HG03175 (cell line): ENCODE results near the gene ZBP1.

Source experiments
- ATAC-seq: cut with Tn5 transposase; IDR thresholded peaks from one replicate; pipeline ENCODE4 v1.9.1; 2021; ENCODE audit warnings: mild to moderate bottlenecking, moderate library complexity; ENCODE audit not compliant: unreplicated experiment

Gene ZBP1, protein sequence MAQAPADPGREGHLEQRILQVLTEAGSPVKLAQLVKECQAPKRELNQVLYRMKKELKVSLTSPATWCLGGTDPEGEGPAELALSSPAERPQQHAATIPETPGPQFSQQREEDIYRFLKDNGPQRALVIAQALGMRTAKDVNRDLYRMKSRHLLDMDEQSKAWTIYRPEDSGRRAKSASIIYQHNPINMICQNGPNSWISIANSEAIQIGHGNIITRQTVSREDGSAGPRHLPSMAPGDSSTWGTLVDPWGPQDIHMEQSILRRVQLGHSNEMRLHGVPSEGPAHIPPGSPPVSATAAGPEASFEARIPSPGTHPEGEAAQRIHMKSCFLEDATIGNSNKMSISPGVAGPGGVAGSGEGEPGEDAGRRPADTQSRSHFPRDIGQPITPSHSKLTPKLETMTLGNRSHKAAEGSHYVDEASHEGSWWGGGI

DNA sequence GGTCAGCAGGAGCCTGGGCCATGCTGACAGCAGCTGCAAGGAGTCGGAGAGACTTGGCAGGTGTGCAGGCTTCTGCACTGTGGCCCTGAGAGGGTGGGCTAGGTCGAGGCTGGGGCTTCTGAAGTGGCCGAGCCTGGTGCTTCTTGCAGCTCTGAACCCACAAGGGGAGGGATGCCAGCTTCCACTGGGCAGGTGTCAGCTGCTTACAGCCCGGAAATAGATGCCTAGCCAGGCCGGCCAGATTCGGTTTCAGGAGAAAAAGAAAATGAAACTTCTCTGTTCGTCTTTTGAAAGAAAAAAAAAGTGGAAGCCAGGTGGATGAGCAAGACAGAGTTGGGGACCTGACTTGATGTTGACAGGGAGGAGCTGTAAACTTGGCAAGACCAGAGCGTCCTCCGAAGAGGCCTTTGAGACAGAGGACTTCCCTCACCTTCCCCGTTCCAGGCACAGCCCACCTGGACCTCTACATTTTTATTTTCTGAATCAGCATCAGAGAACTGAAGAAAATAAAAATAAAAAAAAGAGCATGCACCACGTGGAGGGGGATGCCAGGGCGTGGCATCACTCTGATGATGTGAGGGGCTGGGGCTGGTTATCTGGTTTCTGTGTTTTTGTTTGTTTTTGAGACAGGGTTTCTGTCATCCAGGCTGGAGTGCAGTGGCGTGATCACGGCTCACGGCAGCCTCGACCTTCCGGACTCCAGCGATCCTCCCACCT is at the start of gene ZBP1:
TSS of gene ZBP1 (minus strand) at position 153 of the 717 bp plus-strand sequence. CDS start at position 22, 131 bp downstream.
- peak; percentile 48 for ATAC-seq

DNA sequence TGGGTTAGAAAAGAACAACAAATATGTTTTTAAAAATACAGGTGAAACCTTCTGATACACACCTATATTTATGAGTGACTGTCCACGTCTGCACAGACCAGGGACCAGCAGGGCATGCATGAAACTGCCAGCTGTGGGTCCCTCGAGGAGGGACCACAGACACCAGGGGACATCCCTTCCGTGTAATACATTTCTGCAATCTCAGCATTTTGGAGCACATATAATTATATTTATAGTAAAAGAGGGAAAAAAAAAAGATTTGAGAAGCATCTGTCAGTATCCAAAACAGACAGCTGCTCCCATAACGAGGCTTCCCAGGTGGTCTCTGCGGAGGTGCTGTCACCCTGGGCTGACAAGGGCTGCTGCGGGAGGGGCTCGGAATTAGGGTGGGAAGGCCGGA is 49.4 kb upstream of the ZBP1 start:
- ATAC-seq = no peak

DNA sequence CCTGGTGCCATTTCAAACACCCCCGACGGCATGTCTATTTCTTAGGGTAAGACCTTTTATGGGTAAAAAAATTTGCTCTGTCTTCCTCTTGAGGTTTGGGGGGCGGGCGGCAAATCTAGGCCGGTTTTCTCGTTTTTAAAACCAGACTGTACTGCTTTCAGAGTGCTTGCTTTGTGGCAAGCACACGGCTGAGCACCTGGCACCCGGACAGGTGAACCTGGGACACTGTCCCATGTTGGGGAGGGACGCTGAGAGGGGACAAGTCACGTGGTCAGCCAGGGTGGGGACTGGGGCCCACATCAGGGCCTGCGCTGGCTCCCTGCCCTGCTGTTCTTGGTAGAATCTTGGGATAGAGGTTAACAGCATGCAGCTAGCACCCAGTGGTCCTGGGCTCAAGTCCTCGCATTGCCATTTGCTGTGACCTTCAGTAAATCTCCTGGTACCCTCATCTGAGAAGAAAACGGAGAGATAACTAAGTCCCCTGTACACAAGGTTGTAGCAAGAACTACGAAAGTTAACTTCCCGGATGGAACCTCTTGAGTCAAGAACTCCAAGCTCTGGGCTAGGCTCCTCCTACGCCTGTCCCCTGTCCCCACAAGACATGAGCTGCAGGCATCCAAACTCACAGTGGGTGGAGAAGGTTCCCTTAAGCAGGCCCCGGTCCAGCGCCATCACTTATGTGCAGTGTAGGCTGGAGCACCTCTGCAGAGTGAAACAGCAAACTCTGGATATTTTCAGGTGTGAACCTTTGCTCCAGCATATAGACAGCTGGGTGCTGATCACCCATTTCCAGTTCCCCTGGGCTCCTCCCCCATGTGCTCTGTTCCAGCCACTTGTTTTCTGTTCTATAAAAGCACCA is 47.9 kb upstream of the ZBP1 start:
- ATAC-seq = no peak

DNA sequence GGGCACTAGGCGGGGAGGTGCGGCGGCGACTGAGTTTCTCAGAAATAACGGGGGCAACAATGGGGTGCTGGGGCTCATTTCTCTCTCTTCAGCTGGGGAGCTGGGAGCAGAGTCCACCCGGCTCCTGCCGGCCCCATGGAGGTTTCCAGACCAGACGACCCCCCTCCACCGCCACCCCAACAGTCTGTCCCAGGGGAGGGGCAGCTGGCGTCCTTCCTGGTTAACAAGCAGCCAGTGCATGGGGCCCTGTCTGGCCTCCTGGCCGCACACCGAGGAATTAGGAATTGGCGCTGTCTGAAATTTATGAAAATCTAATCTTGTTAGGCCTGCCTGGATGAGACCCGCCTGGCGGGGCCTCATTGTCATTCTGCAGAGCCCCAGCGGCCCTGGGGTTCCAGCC is 47.2 kb upstream of the ZBP1 start:
- no peak for ATAC-seq

DNA sequence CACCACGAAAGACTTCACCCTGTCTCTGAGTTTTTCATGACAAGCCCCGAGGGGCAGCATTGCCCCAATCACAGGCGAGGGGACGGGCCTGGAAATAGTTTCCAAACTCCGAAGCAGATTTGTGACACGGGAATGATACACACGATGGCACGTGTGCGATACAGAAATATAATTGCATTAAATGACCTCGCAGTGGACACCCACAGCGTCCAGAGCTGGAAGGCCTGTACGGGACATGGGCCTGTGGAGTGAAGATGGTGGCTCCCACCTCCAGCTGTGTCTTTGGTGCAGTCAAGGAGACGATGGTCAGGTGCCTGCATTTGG is 46.6 kb upstream of the ZBP1 start:
- no peak for ATAC-seq

DNA sequence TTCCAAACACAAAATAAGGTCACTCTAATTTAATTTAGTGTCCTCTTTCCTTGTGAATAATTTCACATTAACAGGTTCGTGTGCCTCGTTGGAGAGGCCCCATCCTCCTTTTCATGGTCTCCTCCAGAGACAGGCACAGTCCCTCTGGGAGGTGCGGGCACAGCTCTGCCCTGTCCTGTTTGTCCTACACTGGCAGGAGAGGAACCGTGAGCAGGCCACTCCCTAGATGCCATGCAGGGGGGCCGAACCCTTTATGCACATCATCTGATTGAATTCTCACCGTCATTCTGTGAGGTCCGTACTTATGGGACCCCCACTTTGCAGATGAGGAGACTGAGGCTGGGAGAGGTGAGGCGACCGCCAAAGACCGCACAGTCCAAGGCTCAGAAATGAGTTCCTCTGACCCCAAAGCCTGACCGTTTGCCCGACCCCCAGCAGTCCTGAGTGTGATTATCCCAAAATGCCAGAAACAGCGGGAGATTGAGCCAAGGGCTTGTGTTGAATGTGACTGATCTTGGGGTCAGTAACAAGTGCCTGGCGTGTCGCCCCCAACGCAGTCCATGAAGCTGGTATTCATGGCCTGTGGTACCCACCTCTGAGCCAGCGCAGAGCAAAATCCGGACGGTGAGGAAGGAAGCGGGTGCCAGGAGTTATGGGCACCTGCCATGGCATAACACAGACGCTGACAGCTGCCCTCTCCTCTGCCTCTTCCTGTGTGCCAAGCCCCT is 46.0 kb upstream of the ZBP1 start:
- no peak for ATAC-seq

DNA sequence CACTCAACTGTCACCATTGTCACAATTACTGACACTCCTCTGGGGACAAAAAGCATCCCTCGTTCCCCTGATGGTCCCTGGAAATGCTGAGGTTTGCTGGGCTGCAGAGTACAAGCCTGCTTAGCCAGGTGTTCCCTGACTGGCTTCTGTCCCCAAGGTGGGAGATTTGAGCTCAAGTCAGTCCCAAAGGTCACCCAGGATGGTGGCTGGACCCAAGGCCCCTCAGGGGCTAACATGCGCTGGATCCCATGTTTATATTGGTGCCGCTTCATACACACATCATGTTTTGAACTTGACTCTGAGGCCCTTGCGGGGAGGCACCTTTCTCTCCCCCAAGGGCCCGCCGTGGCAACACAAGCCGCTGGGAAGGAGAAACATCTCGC is 45.4 kb upstream of the ZBP1 start:
- no peak for ATAC-seq

DNA sequence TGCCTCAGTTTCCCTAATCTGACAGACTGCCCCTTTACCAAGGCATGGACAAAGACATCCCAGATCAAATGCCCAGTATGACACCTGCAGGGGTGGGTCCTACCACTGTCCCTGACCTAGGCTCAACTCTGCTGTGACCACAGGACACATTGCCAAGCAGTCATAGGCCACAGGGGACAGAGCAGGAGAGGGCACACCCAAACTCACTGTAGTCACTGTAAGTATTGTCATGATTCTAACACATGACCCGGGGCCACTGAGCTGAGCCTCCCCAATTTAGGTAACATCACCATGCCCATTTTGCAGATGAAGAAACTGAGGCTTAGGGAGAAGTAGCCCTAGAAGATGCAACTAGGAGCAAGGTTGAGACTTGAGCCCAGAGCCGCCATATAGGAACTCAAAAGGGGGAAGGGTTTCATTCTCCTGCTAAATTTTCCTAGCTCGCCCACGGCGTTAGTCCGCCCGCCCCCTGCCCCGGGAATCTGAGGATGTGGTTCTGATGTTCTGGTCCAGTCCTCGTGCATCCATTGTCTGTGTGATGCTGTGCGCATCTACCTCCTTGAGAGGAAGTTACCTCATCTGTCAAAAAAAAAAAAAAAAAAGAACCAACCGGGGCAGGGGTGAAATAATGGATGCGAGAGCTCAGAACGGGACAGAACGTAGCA is 44.8 kb upstream of the ZBP1 start:
- ATAC-seq = no peak

DNA sequence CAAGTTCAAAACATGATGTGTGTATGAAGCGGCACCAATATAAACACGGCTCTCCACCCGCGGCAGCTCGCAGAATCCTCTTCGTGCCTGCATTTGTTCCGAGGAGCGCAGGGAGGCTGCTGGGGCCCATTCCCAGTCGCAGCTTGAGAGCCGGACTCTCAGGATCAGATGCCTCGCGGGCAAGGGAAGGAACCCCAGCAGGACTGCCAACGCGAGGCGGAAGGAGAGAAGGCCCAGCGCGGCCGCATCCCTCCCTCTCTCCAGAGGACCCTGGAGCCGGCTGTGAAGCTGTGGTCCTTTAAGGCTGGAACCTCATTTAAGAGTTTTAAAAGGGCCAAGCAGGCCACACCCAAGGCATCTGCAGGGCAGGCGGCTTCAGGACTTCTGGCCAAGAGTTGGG is 44.2 kb upstream of the ZBP1 start:
- no peak for ATAC-seq

DNA sequence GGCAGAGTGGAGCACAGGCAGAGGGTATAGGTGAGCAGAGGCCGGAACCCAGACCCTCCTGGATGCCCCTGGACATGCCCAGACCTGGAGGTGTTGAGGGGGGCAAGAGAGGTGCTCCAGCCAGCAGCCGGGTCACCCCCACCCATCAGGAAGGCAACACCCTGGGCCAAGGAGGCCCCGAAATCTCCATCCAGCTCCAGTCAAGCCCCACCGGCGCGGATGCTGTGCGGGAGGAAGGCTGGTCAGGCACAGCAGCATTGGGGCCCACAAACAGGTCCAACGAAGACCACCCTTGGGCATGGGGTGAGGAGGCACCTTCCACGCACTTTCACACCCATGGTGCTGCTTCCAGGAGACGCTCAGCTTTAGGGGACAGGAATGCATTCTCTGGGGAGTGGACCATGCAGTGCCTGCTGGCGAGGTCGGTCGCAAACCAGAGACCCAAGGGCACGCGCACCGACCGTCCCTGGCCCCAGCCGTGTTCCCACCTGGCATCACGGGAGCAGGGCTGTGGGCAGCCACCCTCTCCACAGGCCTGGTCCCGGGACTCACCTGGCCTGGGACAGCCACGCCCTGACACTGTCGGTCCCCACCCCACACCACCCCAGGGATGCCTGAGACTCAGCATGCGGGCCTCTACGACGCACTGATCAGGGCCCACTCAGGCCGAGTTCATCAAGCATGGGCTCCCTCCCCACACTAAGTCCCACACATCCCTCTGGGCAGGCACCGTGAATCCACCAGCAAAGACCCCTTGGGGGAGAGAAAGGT is 43.6 kb upstream of the ZBP1 start:
- ATAC-seq = no peak

DNA sequence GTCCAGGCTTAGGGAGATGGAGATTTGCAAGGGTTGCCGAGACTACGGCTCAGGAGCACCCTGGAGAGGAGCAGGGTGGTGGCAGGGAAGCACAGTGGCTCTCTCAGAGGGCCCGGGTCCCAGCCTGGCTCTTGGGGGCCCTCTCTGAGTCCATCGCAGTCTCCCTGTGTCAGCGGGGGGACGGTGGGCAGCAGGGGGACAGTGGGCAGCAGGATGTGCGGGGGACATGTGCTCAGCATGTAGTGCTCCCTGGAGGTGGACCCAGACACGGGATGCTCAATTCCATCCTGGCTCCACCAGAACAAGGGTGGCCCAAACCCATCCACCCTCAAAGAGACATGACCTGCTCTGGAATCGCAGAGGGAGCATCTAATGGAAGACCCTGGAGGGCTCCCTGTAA is 43.0 kb upstream of the ZBP1 start:
- no peak for ATAC-seq

DNA sequence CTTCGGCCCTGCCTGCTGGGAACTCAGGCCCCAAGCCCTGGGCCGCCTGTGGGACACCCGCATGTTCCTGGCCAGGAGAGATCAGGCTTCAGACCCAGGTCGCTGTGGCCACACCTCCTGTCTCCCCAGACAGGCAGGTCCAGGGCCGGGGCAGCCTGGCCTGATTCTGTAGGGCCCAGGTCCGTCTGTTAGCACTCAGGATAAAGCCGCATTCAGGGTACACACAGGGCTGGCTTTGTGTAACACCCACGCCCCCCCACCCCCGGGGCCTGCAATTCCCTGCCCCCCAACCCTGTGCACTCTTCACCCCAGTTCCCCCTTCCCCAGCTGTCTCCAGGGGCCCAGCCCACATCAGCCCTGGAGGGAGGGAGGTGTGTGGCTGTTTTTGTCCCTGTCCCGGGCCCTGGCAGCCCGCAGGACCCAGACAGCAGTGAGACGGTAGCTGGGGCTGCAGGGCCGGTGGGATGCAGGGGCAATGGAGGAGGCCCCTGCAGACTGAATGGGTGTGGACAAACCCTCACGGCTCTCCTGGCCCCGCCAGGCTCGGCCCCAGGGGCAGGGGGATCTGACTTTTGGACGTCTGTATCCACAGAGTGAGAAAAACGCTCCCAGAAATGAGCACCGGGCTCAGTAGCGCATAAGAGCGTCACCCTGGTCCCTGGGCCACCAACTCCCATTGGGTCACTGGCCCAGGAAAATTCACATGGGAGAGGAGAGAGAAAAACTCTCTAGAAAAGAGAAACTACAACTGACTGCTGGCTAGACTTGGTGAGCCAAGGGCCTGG is 42.4 kb upstream of the ZBP1 start:
- ATAC-seq = no peak

DNA sequence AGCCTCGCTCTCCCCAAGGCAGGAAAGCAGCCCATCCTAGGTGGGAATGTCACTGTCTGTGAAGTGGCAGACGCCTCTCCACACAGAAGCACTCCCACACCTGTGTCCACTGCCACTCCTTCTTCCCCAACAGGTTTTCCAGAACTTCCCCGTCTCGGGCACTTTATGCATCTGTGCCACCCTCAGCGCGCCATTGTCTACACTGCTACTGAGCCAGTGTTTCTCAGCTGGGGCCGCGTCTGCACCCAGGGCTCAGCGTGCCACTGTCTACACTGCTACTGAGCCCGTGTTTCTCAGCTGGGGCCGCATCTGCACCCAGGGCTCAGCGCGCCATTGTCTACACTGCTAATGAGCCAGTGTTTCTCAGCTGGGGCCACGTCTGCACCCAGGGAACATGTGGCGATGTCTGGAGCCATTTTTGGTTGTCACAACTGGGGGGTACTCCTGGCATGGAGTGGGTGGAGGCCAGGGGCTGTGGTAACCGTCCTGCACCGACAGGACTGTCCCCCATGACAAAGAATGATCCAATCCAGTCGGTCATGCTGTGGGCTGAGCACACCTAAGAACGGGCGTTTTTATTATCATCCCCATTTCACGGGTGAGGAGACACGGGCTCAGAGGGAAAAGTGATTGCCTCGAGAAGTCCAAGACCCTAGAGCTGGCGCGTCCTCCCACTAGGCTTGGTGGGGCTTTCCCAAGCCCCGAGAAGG is 41.7 kb upstream of the ZBP1 start:
- no peak for ATAC-seq

DNA sequence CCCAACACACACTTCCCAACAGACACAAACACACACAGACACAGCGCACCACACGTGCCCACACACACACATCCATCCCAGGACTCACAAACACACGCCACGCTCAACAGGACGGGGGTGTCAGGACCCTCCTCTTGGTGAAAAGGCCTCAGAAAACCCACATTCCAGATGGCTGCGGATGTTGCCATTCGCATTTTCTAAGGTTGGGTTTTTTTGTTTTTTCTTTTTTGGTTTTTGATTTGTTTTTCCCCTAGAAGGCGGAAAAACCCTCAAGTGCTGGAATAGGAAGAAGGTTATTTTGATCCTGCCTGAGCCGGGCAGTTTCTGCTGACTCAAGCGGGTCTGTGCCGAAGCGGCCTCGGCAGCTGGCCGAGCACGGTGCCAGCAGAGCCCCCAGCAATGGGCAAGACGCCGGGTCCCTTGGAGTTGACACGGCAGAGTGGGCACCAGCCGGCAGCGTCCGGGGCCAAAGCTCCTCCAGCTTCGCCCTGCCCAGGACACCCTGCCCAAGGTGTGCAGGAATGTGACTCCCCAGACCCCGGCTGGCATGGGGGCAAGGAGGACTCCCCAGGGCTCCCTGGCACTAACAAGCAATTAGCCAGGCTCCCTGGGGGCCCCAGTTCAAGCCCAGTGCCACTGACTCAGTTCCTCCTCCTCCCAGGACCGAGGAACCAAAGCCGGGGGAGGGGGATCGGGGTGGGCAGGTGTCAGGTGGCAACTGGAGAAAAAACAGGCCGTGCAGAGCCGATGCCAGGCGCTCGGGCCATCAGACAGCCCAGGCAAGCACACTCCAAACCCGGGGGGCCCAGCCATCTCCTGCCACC is 40.9 kb upstream of the ZBP1 start:
- no peak for ATAC-seq

DNA sequence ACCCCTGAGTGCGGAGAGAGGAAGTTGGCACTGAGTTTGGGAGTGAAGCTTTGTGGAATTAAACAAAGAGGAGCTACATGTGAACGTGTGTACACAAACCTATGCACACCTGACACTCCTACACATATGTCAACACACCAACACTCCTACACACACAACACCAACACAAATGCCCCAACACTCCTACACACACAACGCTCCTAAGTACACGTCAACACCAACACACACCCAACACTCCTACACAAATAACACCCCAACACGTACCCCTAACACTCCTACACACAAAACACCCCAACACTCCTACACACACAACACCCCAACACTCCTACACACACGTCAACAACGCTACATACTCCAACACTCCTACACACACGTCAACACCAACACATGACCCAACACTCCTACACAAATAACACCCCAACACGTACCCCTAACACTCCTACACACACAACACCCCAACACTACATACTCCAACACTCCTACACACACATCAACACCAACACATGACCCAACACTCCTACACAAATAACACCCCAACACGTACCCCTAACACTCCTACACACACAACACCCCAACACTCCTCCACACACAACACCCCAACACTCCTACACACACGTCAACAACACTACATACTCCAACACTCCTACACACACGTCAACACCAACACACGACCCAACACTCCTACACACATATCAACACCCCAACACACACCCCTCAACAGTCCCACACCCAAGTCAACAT is 40.1 kb upstream of the ZBP1 start:
- no peak for ATAC-seq

DNA sequence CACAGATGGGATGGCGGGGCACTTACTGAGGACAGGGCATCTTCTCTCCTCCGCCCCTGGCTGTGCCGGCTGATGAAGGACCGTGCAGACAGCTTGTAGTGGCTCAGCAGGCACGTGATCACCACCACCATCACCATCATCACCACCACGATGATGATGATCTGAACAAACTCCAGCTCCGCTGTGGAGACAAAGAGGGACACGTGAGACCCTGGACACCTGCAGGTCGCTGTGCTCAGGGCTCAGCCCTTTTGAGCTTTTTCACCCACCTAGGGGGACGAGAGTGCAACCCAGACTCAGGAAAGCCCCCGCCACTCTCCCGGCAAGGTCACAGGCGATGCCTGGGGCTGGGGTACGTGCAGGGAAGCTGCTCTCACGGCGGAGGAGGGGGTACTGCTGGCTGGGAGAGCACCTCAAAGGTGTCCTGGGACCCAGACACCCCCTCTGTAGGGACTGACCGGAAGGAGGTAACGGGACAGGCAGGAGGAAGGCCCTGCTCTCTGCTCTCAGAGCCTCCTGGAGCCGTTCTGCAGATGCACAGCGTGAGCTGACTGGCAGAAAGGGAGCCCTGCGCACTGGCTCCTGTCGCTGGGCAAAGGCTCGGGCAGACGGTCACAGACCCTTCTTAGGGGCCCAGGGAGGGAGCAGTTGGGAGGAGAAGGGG is 39.4 kb upstream of the ZBP1 start:
- no peak for ATAC-seq
